K562 (cell line): ENCODE measurements around the gene SPATC1L. TPM values are rescaled to one million over a fixed set of nuclear protein-coding genes. Genes with fewer than 3 reads are reported as not detected.
A peak's percentile ranks its signal among the peaks of the same experiment; 100 is the strongest.

Source experiments
- BMI1 ChIP-seq: fragments of 150-350 bp; IDR thresholded peaks from 2 replicates; pipeline ENCODE4 v1.6.1; 2014; ENCODE audit warnings: low read length
- BRCA1 ChIP-seq, 2 experiments: fragments of 450-650 bp in 1 of 2; sonication (generic) in 1 of 2; formaldehyde crosslinking in 1 of 2; IDR thresholded peaks; 2 replicates each; pipeline versions ENCODE4 v1.5.0 to v1.6.1; 2017 to 2020; ENCODE audit warnings: mild to moderate bottlenecking in 1 of 2, missing genetic modification reagents in 1 of 2
- CEBPB ChIP-seq: fragments of 450-650 bp; IDR thresholded peaks from 2 replicates; pipeline ENCODE4 v1.6.1; 2016; ENCODE audit warnings: missing genetic modification characterization, missing compliant biosample characterization
- CREB1 ChIP-seq, 2 experiments: sonication (generic) in 1 of 2; formaldehyde crosslinking in 1 of 2; IDR thresholded peaks; 2 replicates each; pipeline versions ENCODE4 v1.6.1 to v1.8.0; 2012 to 2022; ENCODE audit warnings: inconsistent platforms in 1 of 2, mild to moderate bottlenecking in 1 of 2, missing genetic modification reagents in 1 of 2, moderate library complexity in 1 of 2
- MYNN ChIP-seq, 2 experiments: sonication (generic); formaldehyde crosslinking in 1 of 2; IDR thresholded peaks; 2 replicates each; pipeline versions ENCODE4 v1.5.0 to v1.6.1; 2016 to 2020; ENCODE audit warnings: antibody characterized with exemption in 1 of 2, missing genetic modification reagents in 1 of 2
- NBN ChIP-seq: fragments of 450-650 bp; IDR thresholded peaks from 2 replicates; pipeline ENCODE4 v1.6.1; 2016; ENCODE audit warnings: low read depth, mild to moderate bottlenecking
- NONO ChIP-seq, 2 experiments: fragments of 200-400 bp in 1 of 2; fragments of 450-650 bp in 1 of 2; formaldehyde crosslinking in 1 of 2; IDR thresholded peaks; 2 replicates each; pipeline ENCODE4 v1.6.1; 2017; ENCODE audit warnings: low read depth in 2 of 2, mild to moderate bottlenecking in 2 of 2, moderate library complexity in 2 of 2, low read length in 1 of 2
- PYGO2 ChIP-seq: fragments of 450-650 bp; IDR thresholded peaks from 2 replicates; pipeline ENCODE4 v1.6.1; 2016; ENCODE audit warnings: mild to moderate bottlenecking, missing genetic modification characterization, moderate library complexity, missing compliant biosample characterization
- RBM15 ChIP-seq: fragments of 200-400 bp; formaldehyde crosslinking; IDR thresholded peaks from 2 replicates; pipeline ENCODE4 v1.6.1; 2018; ENCODE audit warnings: mild to moderate bottlenecking, low read length, moderate library complexity; ENCODE audit not compliant: insufficient read depth
- SRSF1 ChIP-seq: fragments of 200-400 bp; formaldehyde crosslinking; IDR thresholded peaks from 2 replicates; pipeline ENCODE4 v1.6.1; 2017; ENCODE audit warnings: mild to moderate bottlenecking, low read depth, low read length, moderate library complexity
- XRCC5 ChIP-seq: fragments of 200-400 bp; formaldehyde crosslinking; IDR thresholded peaks from 2 replicates; pipeline ENCODE4 v1.6.1; 2017; ENCODE audit warnings: low read depth, mild to moderate bottlenecking, low read length
- ZBTB17 ChIP-seq: fragments of 450-650 bp; formaldehyde crosslinking; IDR thresholded peaks from 2 replicates; pipeline ENCODE4 v1.4.0; 2020; ENCODE audit warnings: mild to moderate bottlenecking
- ZFP36 ChIP-seq: fragments of 150-350 bp; IDR thresholded peaks from 2 replicates; pipeline ENCODE4 v1.6.1; 2018; ENCODE audit warnings: low read length, low read depth; ENCODE audit not compliant: partially characterized antibody
- ZKSCAN8 ChIP-seq: fragments of 200-800 bp; sonication (Bioruptor generic); IDR thresholded peaks from 2 replicates; pipeline ENCODE4 v1.6.1; 2016; ENCODE audit warnings: missing genetic modification characterization, missing compliant biosample characterization
- ZNF140 ChIP-seq: fragments of 250-450 bp; sonication (Bioruptor Pico); IDR thresholded peaks from 2 replicates; pipeline ENCODE4 v1.8.0; 2021; ENCODE audit warnings: moderate library complexity, mild to moderate bottlenecking, inconsistent platforms
- ZNF174 ChIP-seq: fragments of 250-450 bp; sonication (Bioruptor Pico); IDR thresholded peaks from 2 replicates; pipeline ENCODE4 v1.4.0; 2020; ENCODE audit warnings: mild to moderate bottlenecking
- ZNF217 ChIP-seq: sonication (generic); formaldehyde crosslinking; IDR thresholded peaks from 2 replicates; pipeline ENCODE4 v1.8.0; 2022; ENCODE audit warnings: mild to moderate bottlenecking, missing genetic modification reagents
- ZNF232 ChIP-seq: sonication (generic); formaldehyde crosslinking; IDR thresholded peaks from 2 replicates; pipeline ENCODE4 v1.8.0; 2022; ENCODE audit warnings: mild to moderate bottlenecking, missing genetic modification reagents
- ZNF316 ChIP-seq: fragments of 450-650 bp; IDR thresholded peaks from 2 replicates; pipeline ENCODE4 v1.6.1; 2016
- polyA plus RNA-seq, 8 experiments: library from polyadenylated mRNA; depleted of rRNA in 4 of 8; stranded (reverse) in 5 of 8; unstranded in 3 of 8; fragments of >200 nt; fragmentation: Nextera tagmentation in 2 of 8; fragmentation: Illumina TruSeq in 1 of 8; extraction: Ambion mirVana in 2 of 8; extraction: Trizol in 1 of 8; gene quantifications; 2 replicates each; pipeline versions ENCODE4 v1.2.1 to v1.2.3, GENCODE V29; 2011 to 2014; ENCODE audit warnings: inconsistent platforms in 1 of 8, missing spikeins in 1 of 8
- total RNA-seq, 7 experiments: library from RNA; depleted of rRNA in 6 of 7; stranded (reverse); fragments of >200 nt in 6 of 7; fragmentation: Illumina TruSeq in 2 of 7; extraction: Trizol in 2 of 7; gene quantifications; 2 replicates each; pipeline versions ENCODE4 v1.2.1 to v1.2.3, GENCODE V29; 2011 to 2021; ENCODE audit warnings: low replicate concordance in 1 of 7
- TF ChIP-seq, protein P1 (sequence below): conservative IDR thresholded peaks from 2 replicates; pipeline ENCODE4 v1.6.1; 2011; ENCODE audit warnings: low read depth, mild to moderate bottlenecking, low read length; ENCODE audit not compliant: control insufficient read depth
- TF ChIP-seq, protein P2 (sequence below): fragments of 250-450 bp; sonication (Bioruptor Pico); IDR thresholded peaks from 2 replicates; pipeline ENCODE4 v1.5.0; 2021
- TF ChIP-seq, protein P3 (sequence below): fragments of 250-450 bp; sonication (Bioruptor Pico); IDR thresholded peaks from 2 replicates; pipeline ENCODE4 v1.5.0; 2020; ENCODE audit warnings: mild to moderate bottlenecking, borderline replicate concordance
- TF ChIP-seq, protein P4 (sequence below): IDR thresholded peaks from 2 replicates; pipeline ENCODE4 v1.6.1; 2014; ENCODE audit warnings: antibody characterized with exemption

Gene SPATC1L
- total and polyA plus RNA-seq, 9 of the 15 experiments (the other 6 are each of a cell fraction or from before 2014, with no cell fraction given), result 0.14 to 121 (median 34.0) TPM; not detected in 1

DNA sequence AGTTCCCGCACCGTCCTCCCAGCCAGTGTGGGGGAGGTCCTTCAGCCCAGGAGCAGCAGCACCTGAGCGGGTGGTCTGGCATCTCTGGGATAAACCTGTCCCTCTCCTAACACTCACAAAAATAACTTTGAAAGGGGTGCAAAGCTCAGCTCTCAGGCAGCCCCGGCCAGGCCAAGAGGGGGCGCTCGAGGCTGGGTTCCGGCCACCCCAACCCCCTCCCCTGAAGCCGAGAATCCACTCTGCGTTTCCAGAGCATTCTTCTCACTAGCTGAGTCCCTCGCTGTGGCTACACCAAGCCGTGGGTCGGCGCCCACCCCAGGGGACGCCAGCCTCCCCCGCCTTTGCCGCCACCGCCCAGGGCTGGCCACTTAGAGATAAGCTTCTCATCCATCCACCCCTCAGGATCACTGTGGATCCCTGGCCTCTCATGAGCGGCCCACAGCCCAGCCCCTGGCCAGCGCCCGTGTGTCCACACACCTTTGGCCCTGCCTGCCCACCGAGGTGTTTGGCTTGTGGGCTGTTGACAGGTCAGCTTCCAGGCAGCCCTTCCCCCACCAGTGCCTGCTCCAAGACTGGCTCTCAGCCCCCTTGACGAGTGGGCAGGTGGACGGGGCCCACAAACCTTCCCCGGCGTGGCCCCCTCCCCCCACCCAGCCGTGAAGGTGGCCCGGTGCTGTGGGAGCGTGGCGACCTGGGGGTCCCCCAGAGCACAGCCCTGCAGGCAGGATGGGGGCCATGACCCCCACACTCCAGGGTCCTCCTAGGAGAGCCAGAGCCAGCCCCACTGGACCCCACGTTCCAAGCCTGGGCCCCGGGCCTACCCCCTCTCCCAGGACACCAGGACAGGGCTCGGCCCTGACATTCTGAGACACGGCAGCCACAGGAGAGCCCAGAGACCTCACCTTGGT lies 30.8 kb downstream of the SPATC1L start (continued):
- TF ChIP-seq SRSF1 (no peak), ZNF232 (no peak), MYNN (IDR thresholded peaks at IDR 0.05) (no peak), MYNN (CRISPR knock-in tag; IDR thresholded peaks at IDR 0.05) (no peak), PYGO2 (tag) (no peak), ZNF140 (CRISPR knock-in tag) (no peak), CREB1 (IDR thresholded peaks at IDR 0.05) (no peak), CREB1 (CRISPR knock-in tag; IDR thresholded peaks at IDR 0.05) (no peak), ZFP36 (no peak), NONO (IDR thresholded peaks at IDR 0.05; ENCODE audit: low read depth in 2 of 2, low read length in 1 of 2) (peak in 1 of 2 experiments; percentile 52; a peak in 1 of 4 replicates), ZNF217 (CRISPR knock-in tag) (no peak), ZKSCAN8 (CRISPR knock-in tag) (no peak), CEBPB (tag) (no peak), NBN (no peak), BMI1 (no peak), RBM15 (no peak), BRCA1 (IDR thresholded peaks at IDR 0.05) (no peak), BRCA1 (CRISPR knock-in tag; IDR thresholded peaks at IDR 0.05) (no peak), ZNF316 (no peak), ZBTB17 (CRISPR knock-in tag) (no peak), ZNF174 (CRISPR knock-in tag) (no peak), XRCC5 (peak; percentile 93)
- TF ChIP-seq, protein P1, sequence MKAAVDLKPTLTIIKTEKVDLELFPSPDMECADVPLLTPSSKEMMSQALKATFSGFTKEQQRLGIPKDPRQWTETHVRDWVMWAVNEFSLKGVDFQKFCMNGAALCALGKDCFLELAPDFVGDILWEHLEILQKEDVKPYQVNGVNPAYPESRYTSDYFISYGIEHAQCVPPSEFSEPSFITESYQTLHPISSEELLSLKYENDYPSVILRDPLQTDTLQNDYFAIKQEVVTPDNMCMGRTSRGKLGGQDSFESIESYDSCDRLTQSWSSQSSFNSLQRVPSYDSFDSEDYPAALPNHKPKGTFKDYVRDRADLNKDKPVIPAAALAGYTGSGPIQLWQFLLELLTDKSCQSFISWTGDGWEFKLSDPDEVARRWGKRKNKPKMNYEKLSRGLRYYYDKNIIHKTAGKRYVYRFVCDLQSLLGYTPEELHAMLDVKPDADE, result peak; percentile 61; the same call in 1 of the 2 replicates
- TF ChIP-seq, protein P2, sequence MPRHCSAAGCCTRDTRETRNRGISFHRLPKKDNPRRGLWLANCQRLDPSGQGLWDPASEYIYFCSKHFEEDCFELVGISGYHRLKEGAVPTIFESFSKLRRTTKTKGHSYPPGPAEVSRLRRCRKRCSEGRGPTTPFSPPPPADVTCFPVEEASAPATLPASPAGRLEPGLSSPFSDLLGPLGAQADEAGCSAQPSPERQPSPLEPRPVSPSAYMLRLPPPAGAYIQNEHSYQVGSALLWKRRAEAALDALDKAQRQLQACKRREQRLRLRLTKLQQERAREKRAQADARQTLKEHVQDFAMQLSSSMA, result no peak
- TF ChIP-seq, protein P3, sequence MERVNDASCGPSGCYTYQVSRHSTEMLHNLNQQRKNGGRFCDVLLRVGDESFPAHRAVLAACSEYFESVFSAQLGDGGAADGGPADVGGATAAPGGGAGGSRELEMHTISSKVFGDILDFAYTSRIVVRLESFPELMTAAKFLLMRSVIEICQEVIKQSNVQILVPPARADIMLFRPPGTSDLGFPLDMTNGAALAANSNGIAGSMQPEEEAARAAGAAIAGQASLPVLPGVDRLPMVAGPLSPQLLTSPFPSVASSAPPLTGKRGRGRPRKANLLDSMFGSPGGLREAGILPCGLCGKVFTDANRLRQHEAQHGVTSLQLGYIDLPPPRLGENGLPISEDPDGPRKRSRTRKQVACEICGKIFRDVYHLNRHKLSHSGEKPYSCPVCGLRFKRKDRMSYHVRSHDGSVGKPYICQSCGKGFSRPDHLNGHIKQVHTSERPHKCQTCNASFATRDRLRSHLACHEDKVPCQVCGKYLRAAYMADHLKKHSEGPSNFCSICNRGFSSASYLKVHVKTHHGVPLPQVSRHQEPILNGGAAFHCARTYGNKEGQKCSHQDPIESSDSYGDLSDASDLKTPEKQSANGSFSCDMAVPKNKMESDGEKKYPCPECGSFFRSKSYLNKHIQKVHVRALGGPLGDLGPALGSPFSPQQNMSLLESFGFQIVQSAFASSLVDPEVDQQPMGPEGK, result no peak
- TF ChIP-seq, protein P4, sequence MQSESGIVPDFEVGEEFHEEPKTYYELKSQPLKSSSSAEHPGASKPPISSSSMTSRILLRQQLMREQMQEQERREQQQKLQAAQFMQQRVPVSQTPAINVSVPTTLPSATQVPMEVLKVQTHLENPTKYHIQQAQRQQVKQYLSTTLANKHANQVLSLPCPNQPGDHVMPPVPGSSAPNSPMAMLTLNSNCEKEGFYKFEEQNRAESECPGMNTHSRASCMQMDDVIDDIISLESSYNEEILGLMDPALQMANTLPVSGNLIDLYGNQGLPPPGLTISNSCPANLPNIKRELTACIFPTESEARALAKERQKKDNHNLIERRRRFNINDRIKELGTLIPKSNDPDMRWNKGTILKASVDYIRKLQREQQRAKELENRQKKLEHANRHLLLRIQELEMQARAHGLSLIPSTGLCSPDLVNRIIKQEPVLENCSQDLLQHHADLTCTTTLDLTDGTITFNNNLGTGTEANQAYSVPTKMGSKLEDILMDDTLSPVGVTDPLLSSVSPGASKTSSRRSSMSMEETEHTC, result no peak
